Measurements from ENCODE around the gene RSRC1.

DNA sequence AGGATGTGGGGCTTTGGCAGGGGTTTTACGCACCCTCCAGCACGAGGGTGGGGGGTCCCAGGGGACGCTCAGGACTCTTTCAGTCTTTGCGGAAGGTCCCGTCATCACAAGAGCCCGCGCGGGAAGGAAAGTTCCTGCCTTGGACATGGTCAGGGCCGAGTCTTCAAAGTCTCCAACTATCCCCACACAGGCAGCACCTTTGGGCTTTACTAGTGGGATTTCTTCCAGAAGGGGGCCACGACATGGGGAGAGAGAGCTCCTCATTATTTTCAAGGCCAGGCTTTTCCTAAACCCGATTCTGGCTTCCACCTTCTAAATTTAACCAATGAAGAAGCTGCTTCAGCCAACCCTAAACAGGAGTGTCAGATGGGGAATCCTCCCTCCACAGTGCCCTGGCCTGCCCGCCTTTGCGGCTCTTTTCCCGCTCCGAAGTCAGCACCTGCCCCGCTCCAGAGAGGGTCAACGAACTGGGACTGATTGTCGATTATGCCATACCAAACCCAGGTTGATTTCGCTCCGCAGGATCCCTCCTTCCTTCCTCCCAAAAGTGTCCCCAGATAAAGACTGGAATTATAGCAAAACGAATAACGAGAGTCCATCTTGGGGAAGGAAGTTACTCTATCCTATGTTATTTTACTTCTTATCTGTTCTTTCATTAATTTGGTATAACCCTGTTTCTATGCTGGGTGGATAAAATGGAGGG is 14.6 kb upstream of the RSRC1 start:
- TF ChIP-seq, protein P1, sequence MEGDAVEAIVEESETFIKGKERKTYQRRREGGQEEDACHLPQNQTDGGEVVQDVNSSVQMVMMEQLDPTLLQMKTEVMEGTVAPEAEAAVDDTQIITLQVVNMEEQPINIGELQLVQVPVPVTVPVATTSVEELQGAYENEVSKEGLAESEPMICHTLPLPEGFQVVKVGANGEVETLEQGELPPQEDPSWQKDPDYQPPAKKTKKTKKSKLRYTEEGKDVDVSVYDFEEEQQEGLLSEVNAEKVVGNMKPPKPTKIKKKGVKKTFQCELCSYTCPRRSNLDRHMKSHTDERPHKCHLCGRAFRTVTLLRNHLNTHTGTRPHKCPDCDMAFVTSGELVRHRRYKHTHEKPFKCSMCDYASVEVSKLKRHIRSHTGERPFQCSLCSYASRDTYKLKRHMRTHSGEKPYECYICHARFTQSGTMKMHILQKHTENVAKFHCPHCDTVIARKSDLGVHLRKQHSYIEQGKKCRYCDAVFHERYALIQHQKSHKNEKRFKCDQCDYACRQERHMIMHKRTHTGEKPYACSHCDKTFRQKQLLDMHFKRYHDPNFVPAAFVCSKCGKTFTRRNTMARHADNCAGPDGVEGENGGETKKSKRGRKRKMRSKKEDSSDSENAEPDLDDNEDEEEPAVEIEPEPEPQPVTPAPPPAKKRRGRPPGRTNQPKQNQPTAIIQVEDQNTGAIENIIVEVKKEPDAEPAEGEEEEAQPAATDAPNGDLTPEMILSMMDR (IDR thresholded peaks at IDR 0.05; ENCODE audit: poor library complexity): no peak
- TF ChIP-seq EZH2 (IDR thresholded peaks at IDR 0.05; ENCODE audit: borderline replicate concordance): peak; percentile 94
- TF ChIP-seq EZH2phosphoT487 (IDR thresholded peaks at IDR 0.05; ENCODE audit: low read depth, severe bottlenecking, unreplicated experiment): no peak

Measured in hepatocyte (in vitro differentiated cells).